GM12874 (cell line): ENCODE data around the gene PLXNA2.

Experiments used
- CTCF ChIP-seq: IDR thresholded peaks from 2 replicates; pipeline ENCODE4 v1.5.1; 2011; ENCODE audit warnings: low read depth, mild to moderate bottlenecking, control low read depth, low read length, moderate library complexity; ENCODE audit not compliant: insufficient read depth

PLXNA2 gene

DNA sequence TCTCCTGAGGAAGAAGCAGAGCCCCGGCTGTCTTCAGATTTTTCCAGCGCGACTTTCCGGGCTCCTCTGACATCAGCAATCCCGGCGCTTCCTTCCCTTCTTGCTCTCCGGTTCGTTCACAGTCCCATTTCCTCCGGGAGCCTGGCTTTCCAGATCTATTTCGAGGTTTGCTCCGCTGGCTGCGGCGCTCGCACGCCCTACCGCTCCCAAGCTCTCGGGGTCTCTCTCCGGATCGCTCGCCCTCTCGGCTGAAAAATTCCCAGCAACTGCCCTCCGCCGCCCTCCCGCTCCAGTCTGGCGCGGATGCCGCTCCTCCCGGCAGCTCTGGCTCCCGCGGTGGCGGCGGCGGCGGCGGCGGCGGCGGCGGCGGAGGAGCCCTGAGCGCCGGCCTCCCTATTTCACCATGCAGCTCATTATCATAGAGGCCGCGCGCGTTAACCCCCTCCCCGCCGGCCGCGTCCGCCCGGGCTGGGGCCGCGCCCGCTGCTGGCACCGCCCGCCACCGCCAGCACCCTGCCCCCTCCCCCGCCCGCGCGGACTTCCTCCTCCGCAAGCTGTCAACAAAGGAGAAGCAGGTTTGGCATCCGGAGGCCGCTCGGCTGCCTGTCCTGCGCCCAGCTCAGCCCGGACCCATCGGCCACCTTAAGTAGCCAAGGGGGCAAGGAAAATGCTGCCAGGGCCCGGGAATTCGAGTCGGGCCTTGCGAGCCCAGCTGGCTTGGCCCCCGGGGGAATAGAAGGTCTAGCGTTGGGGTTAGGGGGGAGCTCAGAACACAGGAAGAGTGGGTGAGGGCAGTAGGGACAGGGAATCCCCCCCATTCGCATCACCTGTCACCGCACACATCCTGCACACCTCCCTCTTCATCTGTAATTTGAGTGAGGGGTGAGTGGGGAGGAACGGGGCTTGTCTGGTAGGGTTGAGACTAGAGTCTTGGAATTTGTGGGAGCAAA lies at the start of gene PLXNA2:
Gene PLXNA2 (minus strand): TSS at position 418 of the 950 bp plus-strand sequence. CDS start 26,462 bp downstream, outside the sequence.
- TF ChIP-seq CTCF, result no peak

DNA sequence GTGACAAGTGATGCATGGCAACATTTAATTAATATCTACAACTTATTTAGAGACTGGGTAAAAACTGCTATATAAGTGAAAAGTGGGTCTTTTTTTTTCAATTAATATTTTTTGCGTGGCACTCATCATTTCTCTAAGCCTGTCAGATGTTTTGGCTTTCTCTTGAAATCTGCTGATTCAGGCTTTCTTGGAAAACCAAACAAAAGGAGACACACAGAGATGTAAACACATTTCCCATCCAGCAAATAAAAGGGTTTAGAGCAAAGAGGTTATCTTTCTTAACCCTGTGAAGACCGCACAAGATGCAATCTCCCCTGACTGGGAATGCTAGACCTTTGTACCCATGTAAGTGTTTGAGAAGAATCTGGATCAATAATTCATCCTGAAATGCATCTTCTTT lies 48.7 kb upstream of the PLXNA2 start:
- no peak for TF ChIP-seq CTCF

- no peak for TF ChIP-seq CTCF
Measured at GRCh38 chr1:208291923-208292711, 47.9 kb upstream of the PLXNA2 start.

GRCh38 chr1:208291129-208291528 lies 46.9 kb upstream of the PLXNA2 start:
- TF ChIP-seq CTCF, result no peak

- no peak for TF ChIP-seq CTCF
Measured at GRCh38 chr1:208289716-208290115, 45.5 kb upstream of the PLXNA2 start.

DNA sequence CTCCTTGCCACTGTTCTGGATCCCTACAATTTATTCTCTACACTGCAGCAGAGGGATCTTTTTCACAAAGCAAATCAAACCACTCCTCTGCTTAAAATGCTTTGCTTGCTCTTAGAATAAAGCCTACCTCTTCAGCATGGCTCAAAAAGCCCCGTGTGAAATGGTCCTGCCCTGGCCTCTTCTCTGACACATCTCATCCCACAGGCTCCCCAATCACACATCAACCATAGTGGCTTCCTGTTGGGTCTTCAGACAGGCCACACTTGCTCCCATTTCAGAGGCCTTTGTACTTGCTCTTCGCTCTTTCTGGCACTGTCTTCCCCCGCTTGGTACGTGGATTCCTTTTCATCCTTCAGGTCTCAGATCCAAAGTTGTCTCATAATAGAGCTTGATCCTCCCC lies 44.3 kb upstream of the PLXNA2 start:
- TF ChIP-seq CTCF, result no peak
